Measurements from ENCODE around the gene RASGRF2. TPM values are rescaled to one million over a fixed set of nuclear protein-coding genes. Genes with fewer than 3 reads are reported as not detected.

Gene RASGRF2
- total and polyA plus RNA-seq, 2 experiments from 2014 or later: 0.04 TPM; not detected in 1

GRCh38 chr5:81093536-81094196 lies 133.5 kb downstream of the RASGRF2 start:
- Histone ChIP-seq H2AFZ (no peak overlapping the region), H3F3A (ENCODE audit: insufficient read depth) (no peaks in the 10 kb centered on the region), H3K9me3 (ENCODE audit: low read depth) (no peaks in the 10 kb centered on the region), H4K20me1 (ENCODE audit: insufficient read depth) (no peaks in the 10 kb centered on the region), H3K9me2 (ENCODE audit: insufficient read depth) (no peaks in the 10 kb centered on the region), H3K4me1 (ENCODE audit: insufficient read depth) (no peaks in the 10 kb centered on the region), H3K27me3 (replicated peaks; ENCODE audit: insufficient read depth) (no peaks in the 10 kb centered on the region), H3K79me2 (ENCODE audit: insufficient read depth) (no peaks in the 10 kb centered on the region), H3K4me3 (no peak overlapping the region), H3K27ac (no peak overlapping the region), H3K36me3 (ENCODE audit: low read depth) (no peaks in the 10 kb centered on the region), H3K4me2 (ENCODE audit: unreplicated experiment) (no peak overlapping the region), H3K9ac (no peak overlapping the region)
- 85 to 86% methylated on average over 2 of the region's 2 CpGs for WGBS, 2 experiments (ENCODE audit: low coverage in 1 of 2, low lambda C conversion rate in 2 of 2, missing lambda C conversion rate in 2 of 2)
- no peak for DNase-seq
- TF ChIP-seq EZH2phosphoT487 (IDR thresholded peaks at IDR 0.05; ENCODE audit: insufficient read depth, low read depth) (no peak), EZH2 (IDR thresholded peaks at IDR 0.05; ENCODE audit: insufficient read depth, poor library complexity, severe bottlenecking) (no peak)
- in situ Hi-C loops (cut with MboI): no loop called here

- no peak overlapping the region for H2AFZ ChIP-seq
- no peaks in the 10 kb centered on the region for H3K9me2 ChIP-seq (ENCODE audit: insufficient read depth)
- H3K79me2 ChIP-seq (ENCODE audit: insufficient read depth): no peaks in the 10 kb centered on the region
- H3F3A ChIP-seq (ENCODE audit: insufficient read depth): no peaks in the 10 kb centered on the region
- H4K20me1 ChIP-seq (ENCODE audit: insufficient read depth): no peaks in the 10 kb centered on the region
- H3K4me2 ChIP-seq (ENCODE audit: unreplicated experiment): no peak overlapping the region
- H3K27ac ChIP-seq: no peak overlapping the region
- no peaks in the 10 kb centered on the region for H3K4me1 ChIP-seq (ENCODE audit: insufficient read depth)
- no peaks in the 10 kb centered on the region; the same call in 1 of the 2 replicates for H3K27me3 ChIP-seq (replicated peaks; ENCODE audit: insufficient read depth)
- H3K9me3 ChIP-seq (ENCODE audit: low read depth): no peaks in the 10 kb centered on the region
- H3K9ac ChIP-seq: no peak overlapping the region
- in situ Hi-C loops (cut with MboI): no loop called here
- TF ChIP-seq EZH2phosphoT487 (IDR thresholded peaks at IDR 0.05; ENCODE audit: insufficient read depth, low read depth): no peak
- H3K4me3 ChIP-seq: no peak overlapping the region
- 79 to 82% methylated on average over 1 of the region's 1 CpG for WGBS, 2 experiments (ENCODE audit: low coverage in 1 of 2, low lambda C conversion rate in 2 of 2, missing lambda C conversion rate in 2 of 2)
- DNase-seq: no peak
- H3K36me3 ChIP-seq (ENCODE audit: low read depth): no peaks in the 10 kb centered on the region
Measured at GRCh38 chr5:81095835-81096234, 135.7 kb downstream of the RASGRF2 start.

- Histone ChIP-seq H3K9me2 (ENCODE audit: insufficient read depth) (no peaks in the 10 kb centered on the region), H3K27me3 (replicated peaks; ENCODE audit: insufficient read depth) (no peaks in the 10 kb centered on the region; the same call in 1 of the 2 replicates), H4K20me1 (ENCODE audit: insufficient read depth) (no peaks in the 10 kb centered on the region), H3K9me3 (ENCODE audit: low read depth) (no peaks in the 10 kb centered on the region), H2AFZ (no peak overlapping the region), H3K4me3 (no peak overlapping the region), H3K9ac (no peak overlapping the region), H3K36me3 (ENCODE audit: low read depth) (no peaks in the 10 kb centered on the region), H3K4me1 (ENCODE audit: insufficient read depth) (no peaks in the 10 kb centered on the region), H3K27ac (no peak overlapping the region), H3K4me2 (ENCODE audit: unreplicated experiment) (no peak overlapping the region), H3K79me2 (ENCODE audit: insufficient read depth) (no peaks in the 10 kb centered on the region), H3F3A (ENCODE audit: insufficient read depth) (no peaks in the 10 kb centered on the region)
- DNase-seq: no peak
- no peak for TF ChIP-seq EZH2phosphoT487 (IDR thresholded peaks at IDR 0.05; ENCODE audit: insufficient read depth, low read depth)
- no peak for TF ChIP-seq EZH2 (IDR thresholded peaks at IDR 0.05; ENCODE audit: insufficient read depth, poor library complexity, severe bottlenecking)
- 24 to 30% methylated on average over 3 of the region's 3 CpGs for WGBS, 2 experiments (ENCODE audit: low coverage in 1 of 2, low lambda C conversion rate in 2 of 2, missing lambda C conversion rate in 2 of 2)
- in situ Hi-C loops (cut with MboI): no loop called here
Measured at GRCh38 chr5:81097713-81098112, 137.6 kb downstream of the RASGRF2 start.

- Histone ChIP-seq H3K27me3 (replicated peaks; ENCODE audit: insufficient read depth) (no peaks in the 10 kb centered on the region; the same call in 1 of the 2 replicates), H2AFZ (no peak overlapping the region), H3K9me3 (ENCODE audit: low read depth) (no peaks in the 10 kb centered on the region), H3F3A (ENCODE audit: insufficient read depth) (no peaks in the 10 kb centered on the region), H3K36me3 (ENCODE audit: low read depth) (no peaks in the 10 kb centered on the region), H3K79me2 (ENCODE audit: insufficient read depth) (no peaks in the 10 kb centered on the region), H4K20me1 (ENCODE audit: insufficient read depth) (no peaks in the 10 kb centered on the region), H3K4me2 (ENCODE audit: unreplicated experiment) (no peak overlapping the region), H3K9ac (no peak overlapping the region), H3K27ac (no peak overlapping the region), H3K4me1 (ENCODE audit: insufficient read depth) (no peaks in the 10 kb centered on the region), H3K9me2 (ENCODE audit: insufficient read depth) (no peaks in the 10 kb centered on the region), H3K4me3 (no peak overlapping the region)
- no peak for TF ChIP-seq EZH2 (IDR thresholded peaks at IDR 0.05; ENCODE audit: insufficient read depth, poor library complexity, severe bottlenecking)
- no peak for TF ChIP-seq EZH2phosphoT487 (IDR thresholded peaks at IDR 0.05; ENCODE audit: insufficient read depth, low read depth)
- in situ Hi-C loops (cut with MboI): no loop called here
- WGBS, 2 experiments (ENCODE audit: low coverage in 1 of 2, low lambda C conversion rate in 2 of 2, missing lambda C conversion rate in 2 of 2): 49 to 64% methylated on average over 5 of the region's 5 CpGs
- DNase-seq: no peak
Measured at GRCh38 chr5:81105261-81105877, 145.2 kb downstream of the RASGRF2 start.

Measured in GM23248 (cell line).